Forelimb muscle (tissue), 1 donor: ENCODE results near the gene TBX19. TPM values are rescaled to one million over a fixed set of nuclear protein-coding genes. Genes with fewer than 3 reads are reported as not detected.

Experiments
- DNase-seq: peaks from one replicate; pipeline ENCODE4 v3.0.0-alpha.2; 2013; ENCODE audit warnings: low read depth
- polyA plus RNA-seq: library from polyadenylated mRNA; unstranded; fragments of 120-200 nt; gene quantifications from one replicate; pipeline ENCODE4 v1.2.1, GENCODE V29; 2013; ENCODE audit not compliant: insufficient read length

Gene TBX19
- polyA plus RNA-seq, result 1.3 TPM

DNA sequence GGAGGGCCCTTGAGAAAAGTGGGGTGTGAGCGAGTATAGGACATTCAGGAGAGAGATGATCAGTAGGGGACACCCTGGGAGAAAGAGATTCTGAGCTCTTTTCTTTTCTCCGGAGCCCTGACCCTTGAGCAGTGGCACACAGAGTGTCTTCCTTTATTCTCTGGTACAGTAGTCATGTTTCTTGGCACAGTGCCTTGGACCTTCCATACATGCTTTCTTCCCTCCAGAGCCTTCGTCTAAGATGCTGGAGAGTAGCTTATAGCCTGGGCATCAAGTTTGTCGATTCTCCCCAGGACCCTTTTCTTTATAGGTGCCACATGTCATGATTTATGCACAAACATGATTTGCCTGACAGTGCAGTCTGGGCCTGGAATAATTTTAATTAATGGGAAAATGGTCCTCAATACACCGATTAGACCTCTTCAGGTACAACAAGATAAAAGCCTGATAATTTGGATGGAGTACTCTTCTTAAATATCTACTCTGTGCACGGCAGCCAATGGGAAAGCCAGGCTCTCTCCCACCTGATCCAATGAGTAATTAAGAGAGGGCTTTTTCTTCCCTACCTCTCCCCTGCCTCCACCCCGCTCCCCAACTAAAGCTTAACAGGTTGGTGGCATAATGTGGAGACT, at the start of gene TBX19:
TBX19 (plus strand) TSS at position 582 of the 632 bp plus-strand sequence. CDS start 214 bp downstream, outside the sequence.
- DNase-seq, result no peak

DNA sequence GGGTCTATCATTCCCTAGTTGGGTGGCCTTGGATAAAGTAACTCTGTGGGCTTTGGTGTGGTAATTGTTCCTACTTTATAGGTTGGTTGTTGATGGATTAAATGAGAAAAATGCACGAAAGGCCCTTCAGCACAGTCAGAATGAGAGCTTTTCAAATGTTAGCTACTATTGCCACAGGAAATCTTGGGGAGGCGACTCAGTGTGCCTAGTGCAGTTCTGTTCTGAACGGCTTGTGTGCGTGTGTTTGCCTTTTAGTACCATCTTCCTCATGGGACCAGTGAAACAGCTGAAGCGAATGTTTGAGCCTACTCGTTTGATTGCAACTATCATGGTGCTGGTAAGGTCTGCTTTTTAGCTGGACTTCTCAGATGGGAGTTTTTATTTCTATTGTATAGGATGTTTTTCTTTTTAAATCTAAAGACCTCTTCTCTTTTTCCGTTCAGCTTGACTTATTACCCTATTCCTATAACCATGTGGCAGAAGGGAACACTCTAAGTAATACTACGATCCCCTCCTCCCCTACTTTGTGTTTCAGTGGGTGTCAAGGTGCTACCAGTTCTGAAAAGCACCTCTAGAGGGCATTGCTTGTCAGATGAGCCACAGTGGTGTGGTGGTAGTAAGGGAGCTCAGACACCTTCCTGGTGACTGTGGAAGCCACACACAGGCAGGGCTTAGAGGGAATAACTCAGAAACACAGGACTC, 45.7 kb upstream of the TBX19 start:
- DNase-seq, result no peak

DNA sequence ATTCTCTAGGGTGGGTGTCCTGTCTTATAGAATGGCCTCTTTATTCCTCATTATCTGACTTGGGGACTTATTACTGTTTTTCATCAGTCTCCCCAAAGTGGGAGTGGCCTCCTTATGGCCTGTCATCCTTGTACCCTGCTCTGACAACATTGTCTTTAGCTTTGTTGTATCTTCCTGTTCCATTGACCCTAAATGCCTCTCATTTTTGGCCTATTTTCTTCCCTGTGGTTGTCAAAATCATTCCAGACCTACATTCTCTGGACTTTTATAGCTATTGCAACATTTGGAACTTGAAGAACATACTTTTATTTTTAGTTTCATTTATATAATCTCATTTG, 45.2 kb upstream of the TBX19 start:
- no peak for DNase-seq

DNA sequence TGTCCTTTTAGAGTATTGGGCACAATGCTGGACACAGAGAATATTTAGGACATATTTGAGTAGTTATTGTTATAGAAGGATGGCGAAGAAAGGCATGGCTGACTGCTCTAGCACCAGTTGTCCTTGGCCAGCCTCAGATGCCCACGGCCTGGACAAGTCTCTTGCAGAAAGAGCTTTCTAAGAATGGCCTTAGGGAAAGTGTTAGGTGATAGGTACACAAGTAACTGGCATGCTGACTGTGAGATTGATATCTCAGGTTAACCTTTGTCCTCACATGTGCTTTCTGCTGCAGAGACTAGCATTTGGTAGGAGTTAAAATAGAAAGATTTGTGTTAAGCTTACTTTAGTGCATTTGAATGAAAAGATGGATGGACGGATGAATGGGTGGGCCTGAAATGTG, 44.7 kb upstream of the TBX19 start:
- no peak for DNase-seq

DNA sequence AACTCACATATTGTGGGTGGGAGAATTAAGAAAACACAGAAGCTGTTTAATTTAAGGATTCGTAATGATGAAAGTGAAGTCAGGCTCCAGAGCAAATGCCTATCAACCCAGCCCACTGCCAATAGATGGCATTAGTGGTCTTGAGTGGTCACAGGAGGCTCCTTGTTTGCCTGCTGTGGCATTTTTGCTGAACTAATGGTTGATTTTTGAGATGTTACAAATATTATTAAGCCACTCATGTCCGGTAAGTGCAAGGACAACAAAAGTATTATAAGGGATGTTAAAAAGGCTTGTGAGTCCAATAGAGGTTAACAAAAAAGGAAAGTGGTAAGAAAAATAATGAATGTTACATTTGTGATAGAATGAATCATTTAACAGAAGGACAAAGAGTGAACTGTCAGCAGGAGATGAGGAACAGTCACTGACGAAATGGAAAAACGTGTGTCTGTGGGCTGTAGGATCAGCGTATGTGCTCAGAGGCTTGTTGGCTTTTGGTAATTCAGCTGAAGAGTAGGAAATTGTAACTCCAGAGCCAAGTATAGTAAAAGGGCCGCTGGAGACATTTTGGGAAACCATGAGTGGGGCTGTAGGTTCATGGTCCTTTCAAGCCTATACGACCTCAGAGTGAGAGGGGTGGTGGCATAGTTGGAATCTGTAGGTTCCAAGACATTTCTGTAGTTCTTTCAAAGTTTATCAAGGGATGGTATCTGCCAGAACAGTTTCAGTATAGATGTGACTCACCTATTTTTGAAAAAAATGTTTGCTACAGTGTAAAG, 43.7 kb upstream of the TBX19 start:
- DNase-seq, result no peak

DNA sequence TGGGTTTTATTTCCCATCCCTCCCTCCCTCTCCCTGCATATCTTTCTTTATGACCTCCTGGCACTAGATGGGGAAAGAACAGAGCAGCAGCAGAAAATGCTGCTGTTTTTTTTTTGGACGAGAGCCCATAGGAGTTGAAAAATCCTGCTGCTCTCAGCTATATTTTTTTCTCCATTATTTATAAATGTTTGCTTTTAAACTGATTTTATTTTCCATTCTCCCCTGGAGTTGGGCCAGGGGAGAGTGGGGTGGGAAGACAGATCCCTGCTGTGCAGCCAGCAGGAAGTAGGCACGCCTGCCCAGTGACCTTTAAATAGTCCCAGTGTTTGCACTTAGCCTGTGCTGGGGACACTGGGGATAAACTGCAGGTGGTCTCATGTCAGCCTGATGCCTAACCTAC, 37.5 kb upstream of the TBX19 start:
- DNase-seq, result no peak

DNA sequence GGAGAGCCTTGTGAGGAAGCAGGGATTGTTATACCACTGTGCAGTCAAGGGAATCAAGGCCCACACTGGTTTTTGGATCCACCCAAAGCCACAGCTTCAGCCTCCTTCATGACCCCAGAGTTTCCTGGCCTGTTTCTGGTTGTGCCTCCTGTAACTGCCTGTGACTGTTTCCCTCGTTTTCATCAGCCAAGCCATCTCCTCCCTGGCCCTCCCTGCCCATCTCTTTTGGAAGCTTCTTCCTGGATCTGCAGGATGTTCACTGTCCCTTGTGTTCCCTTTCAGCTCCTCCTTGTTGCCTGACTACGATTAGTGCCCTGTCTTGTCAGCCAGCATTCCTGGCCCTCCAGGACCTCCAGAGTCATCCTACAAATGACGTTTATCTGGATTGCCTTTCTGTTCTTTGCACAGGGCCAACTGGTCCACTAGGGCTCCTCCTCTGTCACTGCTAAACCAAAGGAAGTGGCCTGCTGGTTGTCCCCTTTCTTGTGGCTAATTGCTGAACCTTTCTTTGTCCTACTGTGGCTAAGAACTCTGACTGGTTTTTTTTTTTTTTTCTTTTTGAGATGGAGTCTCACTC, 37.0 kb upstream of the TBX19 start:
- no peak for DNase-seq

DNA sequence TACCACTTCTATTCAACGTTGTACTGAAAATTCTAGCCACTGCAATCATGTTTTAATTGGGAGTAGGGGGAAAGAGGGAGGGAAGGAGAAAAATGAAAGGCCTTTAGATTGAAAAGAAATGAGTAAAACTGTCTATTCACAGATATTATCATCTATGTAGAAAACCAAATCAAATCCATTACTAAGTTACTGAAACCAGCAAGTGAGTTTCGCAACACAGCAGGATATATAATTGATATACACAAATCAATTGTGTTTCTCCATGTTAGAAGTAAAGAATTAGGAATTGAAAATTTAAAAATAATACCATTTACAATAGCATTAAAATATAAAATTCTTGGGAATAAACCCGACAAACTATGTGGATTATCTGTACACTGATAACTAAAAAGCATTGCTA, 35.6 kb upstream of the TBX19 start:
- no peak for DNase-seq

DNA sequence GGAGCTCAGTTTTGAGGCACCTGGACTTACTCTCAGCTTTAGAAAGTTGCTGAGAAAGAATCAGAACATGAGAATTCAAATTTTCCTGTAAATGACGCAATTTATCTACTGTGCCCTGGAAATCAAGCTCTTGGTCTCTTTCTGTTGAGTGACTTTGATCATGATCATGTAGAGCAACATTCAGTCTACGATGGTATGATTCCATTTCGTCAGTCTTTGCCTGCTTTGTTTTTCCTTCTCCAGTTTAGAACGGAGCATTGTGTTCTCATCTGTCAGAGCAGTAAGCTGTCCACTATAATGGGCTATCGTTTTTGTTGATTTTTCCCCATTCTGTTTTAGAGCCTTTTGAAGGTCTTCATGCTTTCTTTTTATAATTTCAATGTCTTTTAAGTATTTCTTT, 34.2 kb upstream of the TBX19 start:
- no peak for DNase-seq

DNA sequence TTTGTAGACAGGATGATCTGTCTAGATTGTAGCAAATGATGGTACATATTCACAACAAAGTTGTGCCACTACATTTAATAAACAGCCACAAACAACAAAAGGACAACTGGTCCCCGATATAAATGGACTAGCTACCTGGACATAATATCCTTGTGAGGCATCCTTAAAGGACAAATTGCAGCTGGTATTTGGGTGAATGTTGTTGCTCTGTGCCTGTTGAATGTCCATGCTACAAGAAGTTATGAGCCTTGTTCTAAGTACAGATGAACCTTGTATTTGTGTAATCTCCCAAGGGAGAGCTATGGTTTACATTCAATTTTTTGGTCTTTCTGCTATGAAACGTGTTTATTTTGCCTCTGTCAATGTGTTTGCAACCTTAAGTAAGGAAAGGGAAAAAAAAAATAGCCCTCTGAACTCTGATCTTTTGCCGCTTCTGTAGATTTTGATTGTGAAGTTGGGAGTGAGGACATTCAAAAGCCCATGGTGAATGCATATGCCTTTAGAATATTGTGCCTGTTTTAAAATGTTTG, 28.4 kb upstream of the TBX19 start:
- no peak for DNase-seq

DNA sequence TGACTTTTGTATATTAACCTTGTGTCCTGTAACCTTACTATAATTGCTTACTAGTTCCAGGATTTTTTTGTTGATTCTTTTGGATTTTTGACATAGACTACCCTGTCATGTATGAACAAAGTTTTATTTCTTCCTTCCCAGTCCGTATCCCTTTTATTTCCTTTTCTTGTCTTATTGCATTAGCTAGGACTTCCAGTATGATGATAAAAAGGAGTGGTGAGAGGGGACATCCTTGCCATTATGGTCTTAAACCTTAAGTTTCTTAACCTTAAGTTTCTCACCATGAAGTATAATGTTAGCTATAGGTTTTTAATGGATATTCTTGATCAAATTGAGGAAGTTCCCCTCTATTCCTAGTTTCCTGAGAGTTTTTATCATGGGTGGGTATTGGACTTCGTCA, 24.5 kb upstream of the TBX19 start:
- no peak for DNase-seq

DNA sequence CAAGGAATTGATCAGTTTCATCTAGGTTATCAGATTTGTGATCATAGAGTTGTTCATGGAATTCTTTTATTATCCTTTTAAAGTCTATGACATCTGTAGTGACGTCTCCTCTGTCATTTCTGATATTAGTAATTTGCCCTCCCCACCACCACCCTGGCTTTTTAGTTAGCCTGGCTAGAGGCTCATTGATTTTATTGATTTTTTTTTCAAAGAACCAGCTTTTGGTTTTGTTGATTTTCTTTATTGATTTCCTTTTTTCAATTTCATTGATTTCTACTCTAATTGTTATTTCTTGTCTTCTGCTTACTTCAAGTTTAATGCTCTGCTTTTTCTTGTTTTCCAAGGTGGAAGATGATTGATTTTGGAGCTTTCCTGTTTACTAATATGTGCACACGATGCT, 23.3 kb upstream of the TBX19 start:
- no peak for DNase-seq

DNA sequence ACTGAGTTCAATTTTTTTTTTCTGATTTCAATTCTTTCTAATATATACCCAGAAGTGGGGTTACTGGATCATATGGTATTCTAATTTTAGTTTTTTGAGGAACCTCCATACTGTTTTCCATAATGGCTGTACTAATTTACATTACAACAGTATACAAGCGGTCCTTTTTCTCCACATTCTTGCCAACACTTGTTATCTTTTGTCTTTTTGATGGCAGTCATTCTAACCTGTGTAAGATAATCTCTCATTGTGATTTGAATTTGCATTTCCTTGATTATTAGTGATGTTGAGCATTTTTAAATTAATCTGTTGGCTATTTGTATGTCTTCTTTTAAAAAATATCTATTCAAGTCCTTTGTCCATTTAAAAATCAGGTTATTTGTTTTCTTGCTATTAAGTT, 21.1 kb upstream of the TBX19 start:
- no peak for DNase-seq

DNA sequence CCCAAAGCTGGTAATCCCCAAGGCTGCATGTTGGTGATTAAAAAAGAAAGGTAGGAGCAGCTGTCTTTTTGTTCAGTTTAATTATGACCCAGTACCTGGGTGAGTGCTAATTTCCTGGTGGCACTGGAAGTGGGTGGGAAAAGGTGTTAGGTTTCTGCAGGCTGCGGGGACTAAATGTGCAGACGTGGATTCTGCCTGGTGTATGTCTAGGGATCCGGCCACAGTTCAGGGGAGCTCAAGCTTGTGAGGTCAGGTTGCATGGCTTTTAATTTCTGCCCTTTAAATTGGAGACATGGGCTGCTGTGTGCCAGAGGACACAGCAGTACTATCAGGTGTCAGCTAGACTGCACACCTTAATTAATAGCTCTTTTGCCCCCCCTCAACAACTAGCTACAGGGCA, 20.3 kb upstream of the TBX19 start:
- no peak for DNase-seq

DNA sequence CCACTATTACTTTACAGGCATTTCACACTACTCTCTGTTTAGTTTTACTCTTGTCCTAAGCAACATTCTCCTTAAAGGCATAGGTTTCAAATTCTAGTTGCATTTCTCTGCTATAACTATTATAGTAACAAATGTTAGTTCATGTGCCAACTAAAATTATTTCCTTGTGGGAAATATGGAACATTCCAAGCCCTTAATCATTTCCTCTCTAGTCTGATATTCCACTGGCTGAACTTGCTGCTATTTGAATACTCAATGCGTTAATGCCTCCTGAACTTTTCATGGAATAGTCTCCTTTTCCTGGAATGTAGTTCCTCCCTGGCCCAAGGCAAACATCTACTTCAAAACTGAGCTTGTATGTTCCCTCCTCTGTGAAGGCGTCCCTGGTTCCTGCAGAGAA, 19.3 kb upstream of the TBX19 start:
- DNase-seq, result peak; percentile 24

DNA sequence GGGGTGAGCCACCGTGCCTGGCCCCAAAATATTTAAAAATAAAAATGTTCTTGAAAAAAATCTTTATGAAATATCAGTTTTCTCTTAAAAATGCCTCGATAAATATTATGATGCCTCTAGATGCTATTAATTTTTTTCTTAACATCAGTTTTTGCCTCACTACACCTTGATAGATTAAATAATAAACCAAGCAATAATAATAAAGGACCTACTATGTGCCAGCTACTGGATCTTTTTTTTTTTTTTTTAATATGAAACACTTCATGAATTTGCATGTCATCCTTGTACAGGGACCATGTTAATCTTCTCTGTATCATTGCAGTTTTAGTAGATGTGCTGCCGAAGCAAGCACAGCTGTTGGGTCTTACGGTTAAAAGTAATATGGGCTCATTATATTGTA, 17.5 kb upstream of the TBX19 start:
- DNase-seq, result no peak

DNA sequence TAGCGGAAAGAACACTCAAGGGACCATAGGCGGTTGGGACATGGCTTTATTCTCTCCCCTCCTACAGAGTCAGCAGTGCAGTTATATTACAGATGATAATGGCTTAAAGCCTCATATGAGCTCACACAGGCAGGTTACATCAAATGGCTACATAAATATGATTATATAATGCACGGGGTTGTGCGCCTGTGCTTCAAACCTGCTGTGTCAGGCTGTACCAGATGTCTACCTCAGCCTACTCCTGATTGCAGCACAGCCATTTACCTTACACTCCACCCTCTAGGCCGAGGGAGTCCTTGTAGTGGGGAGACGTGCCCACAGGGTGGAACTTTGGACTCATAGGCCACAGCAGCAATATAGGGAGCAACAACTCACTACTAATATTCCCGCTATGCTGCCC, 16.4 kb upstream of the TBX19 start:
- DNase-seq, result no peak

DNA sequence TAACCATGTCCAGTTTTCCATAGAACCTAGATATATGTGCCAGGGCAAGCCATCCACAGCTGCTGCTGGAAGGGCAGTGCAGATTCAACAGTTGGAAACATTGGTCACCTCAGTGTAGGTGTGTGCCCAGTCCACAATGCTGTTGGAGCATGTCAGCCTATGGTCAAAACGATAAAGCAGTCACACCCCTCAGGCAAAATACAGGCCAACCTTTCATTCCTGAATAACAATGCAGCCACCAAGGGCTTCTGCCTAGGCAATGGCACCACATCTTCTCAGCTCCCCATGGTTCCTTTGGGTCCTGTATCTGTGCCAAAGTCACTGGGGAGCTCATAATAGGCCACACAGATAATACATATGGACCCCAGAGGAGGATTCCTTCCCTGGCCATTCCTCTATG, 15.1 kb upstream of the TBX19 start:
- no peak for DNase-seq

DNA sequence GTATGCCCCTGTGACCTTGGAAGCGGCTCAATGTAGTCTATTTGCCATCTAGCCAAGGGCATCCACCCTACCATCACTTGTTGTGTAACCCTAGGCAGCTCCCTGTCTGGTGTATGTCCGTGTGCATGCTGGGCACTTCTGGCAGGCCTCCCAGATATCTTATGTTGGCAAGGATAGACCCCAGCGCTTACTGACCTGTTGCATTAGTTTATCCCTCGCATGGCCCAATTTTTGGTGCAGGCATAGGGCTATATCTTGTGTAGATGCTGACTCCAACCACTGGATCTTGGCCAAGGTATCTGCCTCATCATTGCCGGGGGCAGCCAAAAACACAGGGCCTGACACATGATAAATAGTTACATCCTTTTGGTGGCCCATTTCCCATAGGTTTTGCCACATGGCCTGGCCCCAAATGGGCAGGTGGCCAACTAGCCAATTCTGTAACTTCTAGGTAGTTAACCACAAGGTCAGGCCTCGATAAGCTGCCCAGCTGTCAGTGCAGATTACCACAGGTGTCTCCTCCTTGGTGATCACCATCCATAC, 14.0 kb upstream of the TBX19 start:
- DNase-seq, result no peak

DNA sequence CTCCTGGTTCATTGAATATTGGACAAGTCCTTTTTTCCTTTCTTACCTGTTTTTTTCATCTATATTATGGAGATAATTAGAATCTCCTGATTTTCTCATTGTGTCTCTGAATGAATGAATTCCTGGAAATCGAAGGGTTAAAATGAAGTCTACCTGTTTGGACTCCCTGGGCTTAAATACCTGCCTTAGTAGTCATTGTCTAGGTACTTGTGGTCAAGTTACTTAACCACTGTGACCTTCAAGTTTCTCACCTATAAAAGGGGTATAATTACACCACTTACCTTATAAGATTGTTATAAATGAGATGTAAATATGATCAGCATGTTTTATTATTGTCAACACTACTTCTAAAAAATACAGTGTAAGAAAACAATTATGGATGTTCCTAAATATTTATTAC, 9.0 kb upstream of the TBX19 start:
- no peak for DNase-seq

DNA sequence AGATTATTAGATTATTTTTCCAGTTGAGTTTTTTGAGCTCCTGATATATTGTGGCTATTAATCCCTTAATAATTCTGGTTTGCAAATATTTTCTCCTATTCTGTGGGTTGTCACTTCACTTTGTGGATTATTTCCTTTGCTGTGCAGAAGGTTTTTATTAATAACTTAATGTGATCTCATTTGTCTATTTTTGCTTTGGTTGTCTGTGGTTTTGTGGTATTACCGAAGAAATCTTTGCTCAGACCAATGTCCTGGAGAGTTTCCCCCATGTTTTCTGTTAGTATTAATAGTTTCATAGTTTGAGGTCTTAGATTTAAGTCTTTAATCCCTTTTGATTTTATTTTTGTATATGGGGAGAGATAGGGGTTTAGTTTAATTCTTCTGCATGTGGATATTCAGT, 7.1 kb upstream of the TBX19 start:
- no peak for DNase-seq

DNA sequence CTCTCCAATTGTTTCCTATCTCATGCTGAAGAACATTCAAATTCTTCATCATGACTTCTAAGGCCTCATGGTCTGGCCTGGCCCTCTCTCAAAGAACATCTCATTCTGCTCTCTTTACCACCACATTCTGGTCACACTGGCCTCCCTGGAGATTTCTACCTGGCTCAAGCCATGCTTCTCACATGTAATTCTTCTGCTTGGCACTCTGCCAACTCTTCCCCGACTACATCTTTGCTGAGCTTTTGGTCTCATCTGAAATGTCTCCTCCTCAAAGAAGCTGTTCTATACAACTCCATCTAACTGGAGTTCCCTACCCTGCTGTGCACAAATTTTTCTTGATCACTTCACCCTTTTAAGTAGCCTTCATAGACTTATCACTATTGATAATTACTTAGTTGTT, 1.4 kb upstream of the TBX19 start:
- no peak for DNase-seq
